IMR-90 (cell line): Measurements from ENCODE around the gene TM7SF3. TPM values are rescaled to one million over a fixed set of nuclear protein-coding genes. Genes with fewer than 3 reads are reported as not detected.

Experiments used
- ATAC-seq: fragments of 200-7000 bp; cut with Tn5 transposase; 2 replicates; pipeline ENCODE4 v1.9.1; 2020; ENCODE audit warnings: low read depth, mild to moderate bottlenecking, moderate library complexity
- BruUV-seq: library from RNA; stranded (reverse); fragments of 400-500 nt; replicated peaks from 2 replicates; lab custom pipeline; 2021; lab: Mats Ljungman, UMichigan
- CTCF ChIA-PET: fragments of 300-600 bp; formaldehyde crosslinking; extraction: SDS; loops from one replicate; lab custom pipeline; 2021; ENCODE audit warnings: antibody characterized with exemption; lab: Yijun Ruan, JAX
- POLR2A ChIA-PET: fragments of 300-600 bp; sonication (Branson Sonifier 250); formaldehyde crosslinking; loops from one replicate; lab custom pipeline; 2022; ENCODE audit warnings: antibody characterized with exemption; ENCODE audit not compliant: unreplicated experiment; lab: Charles Lee
- DNase-seq: peaks from one replicate; pipeline ENCODE4 v3.0.0; 2013
- H2AFZ ChIP-seq: replicated peaks from 2 replicates; pipeline ENCODE3; 2013; ENCODE audit warnings: low read length, mild to moderate bottlenecking; ENCODE audit not compliant: poor library complexity
- H2AK5ac ChIP-seq: 2 replicates; pipeline ENCODE4 v1.6.1; 2013; ENCODE audit warnings: low read depth, low read length, inconsistent platforms
- H2AK9ac ChIP-seq: replicated peaks from 2 replicates; pipeline ENCODE3; 2013; ENCODE audit warnings: mild to moderate bottlenecking, low read depth, low read length, moderate library complexity; ENCODE audit not compliant: poor library complexity
- H2BK120ac ChIP-seq: 2 replicates; pipeline ENCODE4 v1.6.1; 2013; ENCODE audit warnings: low read depth, low read length, inconsistent platforms
- H2BK15ac ChIP-seq: 3 replicates; pipeline ENCODE4 v1.6.1; 2013; ENCODE audit warnings: low read depth, low read length, inconsistent platforms
- H2BK20ac ChIP-seq: 2 replicates; pipeline ENCODE4 v1.6.1; 2013; ENCODE audit warnings: low read depth, mild to moderate bottlenecking, inconsistent platforms, low read length, moderate library complexity
- H2BK5ac ChIP-seq: 2 replicates; pipeline ENCODE4 v1.6.1; 2013; ENCODE audit warnings: mild to moderate bottlenecking, low read depth, low read length, inconsistent platforms; ENCODE audit not compliant: poor library complexity, severe bottlenecking
- H3K14ac ChIP-seq: replicated peaks from 2 replicates; pipeline ENCODE4 v1.6.1; 2013; ENCODE audit warnings: low read depth, low read length, inconsistent platforms
- H3K18ac ChIP-seq: 2 replicates; pipeline ENCODE4 v1.6.1; 2013; ENCODE audit warnings: low read depth, low read length, control low read depth
- H3K23ac ChIP-seq: 2 replicates; pipeline ENCODE4 v1.6.1; 2013; ENCODE audit warnings: low read depth, low read length, inconsistent platforms
- H3K27ac ChIP-seq: 2 replicates; pipeline ENCODE4 v1.5.1; 2013; ENCODE audit warnings: mild to moderate bottlenecking, control low read depth, low read length; ENCODE audit not compliant: insufficient read depth
- H3K27me3 ChIP-seq: 2 replicates; pipeline ENCODE4 v1.6.1; 2013; ENCODE audit warnings: low read length; ENCODE audit not compliant: control insufficient read depth, insufficient read depth
- H3K36me3 ChIP-seq: 2 replicates; pipeline ENCODE4 v1.6.1; 2013; ENCODE audit warnings: low read length, mixed read lengths; ENCODE audit not compliant: control insufficient read depth, insufficient read depth
- H3K4ac ChIP-seq: 2 replicates; pipeline ENCODE4 v1.6.1; 2013; ENCODE audit warnings: low read depth, low read length, inconsistent platforms
- H3K4me1 ChIP-seq: 2 replicates; pipeline ENCODE4 v1.6.1; 2013; ENCODE audit warnings: low read length, mixed read lengths; ENCODE audit not compliant: control insufficient read depth, insufficient read depth
- H3K4me2 ChIP-seq: 2 replicates; pipeline ENCODE4 v1.6.1; 2013; ENCODE audit warnings: low read depth, mild to moderate bottlenecking, control low read depth, low read length, moderate library complexity
- H3K4me3 ChIP-seq: 2 replicates; pipeline ENCODE4 v1.5.1; 2013; ENCODE audit warnings: low read depth, mild to moderate bottlenecking, control low read depth, low read length, moderate library complexity; ENCODE audit not compliant: insufficient read depth
- H3K56ac ChIP-seq: 2 replicates; pipeline ENCODE4 v1.6.1; 2013; ENCODE audit warnings: low read length, inconsistent platforms; ENCODE audit not compliant: insufficient read depth; ENCODE audit errors: extremely low read depth
- H3K79me1 ChIP-seq, 2 experiments: 2 replicates each; pipeline ENCODE4 v1.6.1; 2013; ENCODE audit warnings: low read length in 2 of 2, inconsistent platforms in 1 of 2, low read depth in 1 of 2
- H3K9ac ChIP-seq: 2 replicates; pipeline ENCODE4 v1.6.1; 2013; ENCODE audit warnings: low read depth, low read length, control low read depth
- H3K9me1 ChIP-seq: 2 replicates; pipeline ENCODE4 v1.6.1; 2013; ENCODE audit warnings: low read length, inconsistent platforms; ENCODE audit not compliant: insufficient read depth
- H3K9me3 ChIP-seq: 2 replicates; pipeline ENCODE4 v1.6.1; 2013; ENCODE audit warnings: low read length; ENCODE audit not compliant: control insufficient read depth, insufficient read depth
- H4K20me1 ChIP-seq: 2 replicates; pipeline ENCODE4 v1.6.1; 2013; ENCODE audit warnings: low read length, inconsistent platforms; ENCODE audit not compliant: insufficient read depth
- H4K5ac ChIP-seq: 2 replicates; pipeline ENCODE4 v1.6.1; 2013; ENCODE audit warnings: mild to moderate bottlenecking, low read depth, low read length, control low read depth
- H4K8ac ChIP-seq, 2 experiments: 2 replicates each; pipeline ENCODE4 v1.6.1; 2013; ENCODE audit warnings: low read depth in 2 of 2, low read length in 2 of 2, control low read depth in 1 of 2, inconsistent platforms in 1 of 2
- H4K91ac ChIP-seq: 2 replicates; pipeline ENCODE4 v1.6.1; 2013; ENCODE audit warnings: low read depth, low read length, inconsistent platforms; ENCODE audit not compliant: insufficient read depth
- BHLHE40 ChIP-seq: fragments of 150-350 bp; IDR thresholded peaks from 2 replicates; pipeline ENCODE4 v1.6.1; 2016; ENCODE audit warnings: mild to moderate bottlenecking, low read depth, low read length
- CEBPB ChIP-seq: IDR thresholded peaks from 2 replicates; pipeline ENCODE4 v1.6.1; 2012; ENCODE audit warnings: low read depth, low read length, improper control_type of control experiment
- CHD1 ChIP-seq: IDR thresholded peaks from 2 replicates; pipeline ENCODE4 v1.6.1; 2012; ENCODE audit warnings: low read depth, low read length, improper control_type of control experiment
- FOS ChIP-seq: fragments of 150-350 bp; IDR thresholded peaks from 2 replicates; pipeline ENCODE4 v1.6.1; 2016; ENCODE audit warnings: low read depth, low read length
- MAFK ChIP-seq: IDR thresholded peaks from 2 replicates; pipeline ENCODE4 v1.6.1; 2012; ENCODE audit warnings: low read depth, low read length, improper control_type of control experiment
- MAZ ChIP-seq: IDR thresholded peaks from 2 replicates; pipeline ENCODE4 v1.6.1; 2012; ENCODE audit warnings: low read depth, mild to moderate bottlenecking, low read length, improper control_type of control experiment, moderate library complexity, borderline replicate concordance
- MXI1 ChIP-seq: IDR thresholded peaks from 2 replicates; pipeline ENCODE4 v1.6.1; 2012; ENCODE audit warnings: low read depth, mild to moderate bottlenecking, low read length, moderate library complexity, borderline replicate concordance
- NFE2L2 ChIP-seq: fragments of 150-350 bp; IDR thresholded peaks from 2 replicates; pipeline ENCODE4 v1.6.1; 2016; ENCODE audit warnings: low read depth, mild to moderate bottlenecking, low read length
- POLR2A ChIP-seq: IDR thresholded peaks from 2 replicates; pipeline ENCODE4 v1.6.1; 2012; ENCODE audit warnings: mild to moderate bottlenecking, low read depth, low read length
- RAD21 ChIP-seq: IDR thresholded peaks from 2 replicates; pipeline ENCODE4 v1.6.1; 2012; ENCODE audit warnings: low read length, improper control_type of control experiment
- RCOR1 ChIP-seq: IDR thresholded peaks from 2 replicates; pipeline ENCODE4 v1.6.1; 2012; ENCODE audit warnings: mild to moderate bottlenecking, low read length, improper control_type of control experiment; ENCODE audit not compliant: insufficient replicate concordance
- RFX5 ChIP-seq: IDR thresholded peaks from 2 replicates; pipeline ENCODE4 v1.8.0; 2012; ENCODE audit warnings: low read depth, mild to moderate bottlenecking, low read length, moderate library complexity
- SMC3 ChIP-seq: fragments of 150-350 bp; IDR thresholded peaks from 2 replicates; pipeline ENCODE4 v1.6.1; 2016; ENCODE audit warnings: low read depth, mild to moderate bottlenecking, antibody characterized with exemption, low read length, moderate library complexity
- WGBS, 2 experiments: methylation state at CpG; one replicate each; pipeline versions ENCODE4 v1.1.5 to v1.1.7; 2013; ENCODE audit warnings: missing lambda C conversion rate in 2 of 2; ENCODE audit not compliant: insufficient read length in 1 of 2; ENCODE audit errors: extremely low coverage in 2 of 2; 5-methylcytosine and 5-hydroxymethylcytosine counted together
- dilution Hi-C: fragments of 300-500 bp; cut with HindIII; formaldehyde crosslinking; loops from one replicate; pipeline ENCODE4 v1.14.3; 2018; ENCODE audit warnings: low sequenced_read_pairs; ENCODE audit not compliant: unreplicated experiment
- in situ Hi-C: fragments of 300-500 bp; cut with MboI; formaldehyde crosslinking; loops from 3 replicates; pipeline ENCODE4 v1.14.3; 2019; ENCODE audit warnings: low sequenced_read_pairs, inconsistent platforms, mixed read lengths
- intact Hi-C: fragments of 100-400 bp; cut with micrococcal nuclease; formaldehyde crosslinking; loops from 2 replicates; pipeline ENCODE4 v1.10.0; 2022
- polyA plus RNA-seq, 3 experiments: library from polyadenylated mRNA; depleted of rRNA; stranded (reverse); fragments of >200 nt; gene quantifications; 2 replicates each; pipeline ENCODE4 v1.2.3, GENCODE V29; 2012; ENCODE audit warnings: low replicate concordance in 1 of 3
- total RNA-seq: library from RNA; depleted of rRNA; stranded (reverse); fragments of >200 nt; gene quantifications from 2 replicates; pipeline ENCODE4 v1.2.3, GENCODE V29; 2012
- TF ChIP-seq, protein P1 (sequence below): conservative IDR thresholded peaks from 2 replicates; pipeline ENCODE4 v1.5.1; 2012; ENCODE audit warnings: mild to moderate bottlenecking, low read depth, low read length, improper control_type of control experiment
- TF ChIP-seq, protein P2 (sequence below): fragments of 150-350 bp; IDR thresholded peaks from 2 replicates; pipeline ENCODE4 v1.6.1; 2016; ENCODE audit warnings: low read depth, mild to moderate bottlenecking, low read length, moderate library complexity, borderline replicate concordance
- TF ChIP-seq, protein P3 (sequence below): fragments of 150-350 bp; IDR thresholded peaks from 2 replicates; pipeline ENCODE4 v1.6.1; 2017; ENCODE audit warnings: mild to moderate bottlenecking, antibody characterized with exemption, low read length, low read depth

The TM7SF3 gene
- total and polyA plus RNA-seq, 2 of the 4 experiments (the other 2 are of a cell fraction): 35.3 to 46.6 TPM

DNA sequence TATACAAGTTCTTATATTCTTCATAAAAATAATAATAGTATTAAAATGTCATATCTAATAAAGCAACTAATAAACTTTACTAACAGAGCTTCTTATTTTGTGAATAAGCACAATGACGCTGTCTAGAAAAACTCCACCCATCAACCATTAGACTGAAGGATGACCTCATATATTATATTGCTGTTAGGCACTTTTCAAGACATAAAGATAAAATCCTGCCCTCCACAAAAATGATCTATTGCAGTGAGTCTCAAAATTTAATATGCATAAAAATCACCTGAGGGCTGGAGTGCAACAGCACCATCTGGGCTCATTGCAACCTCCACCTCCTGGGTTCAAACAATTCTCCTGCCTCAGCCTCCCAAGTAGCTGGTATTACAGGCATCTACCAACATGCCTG, 20.1 kb downstream of the TM7SF3 start:
- Histone ChIP-seq H3K27me3 (no peaks in the 10 kb centered on the region), H2AFZ (no peak overlapping the region), H3K36me3 (peaks cover 11% of the 10 kb centered on the region), H3K4me3 (no peak overlapping the region), H3K56ac (no peak overlapping the region), H3K14ac (no peak overlapping the region), H3K9me3 (no peaks in the 10 kb centered on the region), H3K4ac (no peak overlapping the region), H3K18ac (no peak overlapping the region), H4K8ac (no peak overlapping the region), H3K9ac (no peak overlapping the region), H2BK5ac (no peak overlapping the region), H2AK5ac (no peak overlapping the region), H3K27ac (no peak overlapping the region), H3K4me2 (no peak overlapping the region), H2AK9ac (no peak overlapping the region), H4K20me1 (no peaks in the 10 kb centered on the region), H3K4me1 (no peaks in the 10 kb centered on the region), H4K91ac (no peak overlapping the region), H2BK120ac (no peak overlapping the region), H3K79me1 (peaks cover 0 to 6% of the 10 kb centered on the region in 2 experiments; a peak in 2 of 4 replicates), H3K9me1 (peaks cover 10% of the 10 kb centered on the region; the same call in 1 of the 2 replicates), H2BK15ac (no peak overlapping the region), H2BK20ac (no peak overlapping the region), H4K5ac (no peak overlapping the region), H3K23ac (no peak overlapping the region)
- ChIA-PET CTCF (interaction anchor here (1.2 to 1.4 kb wide), 2 partner anchors 17 to 162 kb away, joined by 3 read pairs; partner anchors contain the start of gene ITPR2), POLR2A (interaction anchor here (0.9 kb wide), 1 partner anchor 12 kb away, joined by 3 read pairs; no protein-coding TSS in a partner anchor)
- no TSS peak for BruUV-seq
- TF ChIP-seq, protein P1, sequence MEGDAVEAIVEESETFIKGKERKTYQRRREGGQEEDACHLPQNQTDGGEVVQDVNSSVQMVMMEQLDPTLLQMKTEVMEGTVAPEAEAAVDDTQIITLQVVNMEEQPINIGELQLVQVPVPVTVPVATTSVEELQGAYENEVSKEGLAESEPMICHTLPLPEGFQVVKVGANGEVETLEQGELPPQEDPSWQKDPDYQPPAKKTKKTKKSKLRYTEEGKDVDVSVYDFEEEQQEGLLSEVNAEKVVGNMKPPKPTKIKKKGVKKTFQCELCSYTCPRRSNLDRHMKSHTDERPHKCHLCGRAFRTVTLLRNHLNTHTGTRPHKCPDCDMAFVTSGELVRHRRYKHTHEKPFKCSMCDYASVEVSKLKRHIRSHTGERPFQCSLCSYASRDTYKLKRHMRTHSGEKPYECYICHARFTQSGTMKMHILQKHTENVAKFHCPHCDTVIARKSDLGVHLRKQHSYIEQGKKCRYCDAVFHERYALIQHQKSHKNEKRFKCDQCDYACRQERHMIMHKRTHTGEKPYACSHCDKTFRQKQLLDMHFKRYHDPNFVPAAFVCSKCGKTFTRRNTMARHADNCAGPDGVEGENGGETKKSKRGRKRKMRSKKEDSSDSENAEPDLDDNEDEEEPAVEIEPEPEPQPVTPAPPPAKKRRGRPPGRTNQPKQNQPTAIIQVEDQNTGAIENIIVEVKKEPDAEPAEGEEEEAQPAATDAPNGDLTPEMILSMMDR: no peak
- TF ChIP-seq MAZ (no peak), MAFK (no peak), RCOR1 (no peak), BHLHE40 (no peak), CEBPB (no peak), RFX5 (no peak), MXI1 (no peak), CHD1 (no peak), NFE2L2 (no peak), POLR2A (no peak), SMC3 (no peak), FOS (no peak), RAD21 (no peak)
- TF ChIP-seq, protein P2, sequence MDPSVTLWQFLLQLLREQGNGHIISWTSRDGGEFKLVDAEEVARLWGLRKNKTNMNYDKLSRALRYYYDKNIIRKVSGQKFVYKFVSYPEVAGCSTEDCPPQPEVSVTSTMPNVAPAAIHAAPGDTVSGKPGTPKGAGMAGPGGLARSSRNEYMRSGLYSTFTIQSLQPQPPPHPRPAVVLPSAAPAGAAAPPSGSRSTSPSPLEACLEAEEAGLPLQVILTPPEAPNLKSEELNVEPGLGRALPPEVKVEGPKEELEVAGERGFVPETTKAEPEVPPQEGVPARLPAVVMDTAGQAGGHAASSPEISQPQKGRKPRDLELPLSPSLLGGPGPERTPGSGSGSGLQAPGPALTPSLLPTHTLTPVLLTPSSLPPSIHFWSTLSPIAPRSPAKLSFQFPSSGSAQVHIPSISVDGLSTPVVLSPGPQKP: no peak
- TF ChIP-seq, protein P3, sequence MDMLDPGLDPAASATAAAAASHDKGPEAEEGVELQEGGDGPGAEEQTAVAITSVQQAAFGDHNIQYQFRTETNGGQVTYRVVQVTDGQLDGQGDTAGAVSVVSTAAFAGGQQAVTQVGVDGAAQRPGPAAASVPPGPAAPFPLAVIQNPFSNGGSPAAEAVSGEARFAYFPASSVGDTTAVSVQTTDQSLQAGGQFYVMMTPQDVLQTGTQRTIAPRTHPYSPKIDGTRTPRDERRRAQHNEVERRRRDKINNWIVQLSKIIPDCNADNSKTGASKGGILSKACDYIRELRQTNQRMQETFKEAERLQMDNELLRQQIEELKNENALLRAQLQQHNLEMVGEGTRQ: no peak
- WGBS, 2 experiments: no CpG with 5 or more reads among the region's 1 CpG
- ATAC-seq: no peak
- no peak for DNase-seq
- dilution Hi-C loops: no loop called here
- intact Hi-C loops: no loop called here
- in situ Hi-C loops: no loop called here
